Neutrophil (primary cell): ENCODE measurements around the gene SEC14L1.

ENCODE experiments used
- H3K27ac ChIP-seq: fragments of 200-600 bp; sonication (generic); 2 replicates; pipeline ENCODE4 v1.5.1; 2016; ENCODE audit warnings: mild to moderate bottlenecking, moderate library complexity
- H3K27me3 ChIP-seq: fragments of 200-600 bp; sonication (generic); 2 replicates; pipeline ENCODE4 v1.6.0; 2016; ENCODE audit warnings: mild to moderate bottlenecking
- H3K36me3 ChIP-seq: fragments of 200-600 bp; sonication (generic); 2 replicates; pipeline ENCODE4 v1.5.1; 2017
- H3K4me1 ChIP-seq, 2 experiments: fragments of 200-600 bp in 1 of 2; sonication (generic) in 1 of 2; 1 replicate in 1 of 2; 2 replicates in 1 of 2; pipeline versions ENCODE4 v1.5.1 to v1.6.1; 2013 to 2016; ENCODE audit warnings: low read depth in 1 of 2, low read length in 1 of 2, mild to moderate bottlenecking in 1 of 2, moderate library complexity in 1 of 2; ENCODE audit not compliant: control insufficient read depth in 1 of 2, insufficient read depth in 1 of 2
- H3K4me3 ChIP-seq, 2 experiments: fragments of 200-600 bp in 1 of 2; sonication (generic) in 1 of 2; 1 replicate in 1 of 2; 2 replicates in 1 of 2; pipeline ENCODE4 v1.5.1; 2013 to 2016; ENCODE audit warnings: low read depth in 1 of 2, low read length in 1 of 2, mild to moderate bottlenecking in 1 of 2, moderate library complexity in 1 of 2
- H3K9me3 ChIP-seq: fragments of 200-600 bp; sonication (generic); 2 replicates; pipeline ENCODE4 v1.5.1; 2016
- CTCF ChIP-seq: fragments of 200-600 bp; sonication (generic); IDR thresholded peaks from 2 replicates; pipeline ENCODE4 v1.5.1; 2016; ENCODE audit warnings: antibody characterized with exemption

The SEC14L1 gene

GRCh38 chr17:77233635-77234334, 93.0 kb downstream of the SEC14L1 start:
- Histone ChIP-seq H3K27me3 (peaks cover 29% of the 10 kb centered on the region), H3K9me3 (no peaks in the 10 kb centered on the region), H3K27ac (no peak overlapping the region), H3K36me3 (no peaks in the 10 kb centered on the region), H3K4me1 (peaks cover 5 to 9% of the 10 kb centered on the region in 2 experiments), H3K4me3 (no peak overlapping the region)
- no peak for TF ChIP-seq CTCF

DNA sequence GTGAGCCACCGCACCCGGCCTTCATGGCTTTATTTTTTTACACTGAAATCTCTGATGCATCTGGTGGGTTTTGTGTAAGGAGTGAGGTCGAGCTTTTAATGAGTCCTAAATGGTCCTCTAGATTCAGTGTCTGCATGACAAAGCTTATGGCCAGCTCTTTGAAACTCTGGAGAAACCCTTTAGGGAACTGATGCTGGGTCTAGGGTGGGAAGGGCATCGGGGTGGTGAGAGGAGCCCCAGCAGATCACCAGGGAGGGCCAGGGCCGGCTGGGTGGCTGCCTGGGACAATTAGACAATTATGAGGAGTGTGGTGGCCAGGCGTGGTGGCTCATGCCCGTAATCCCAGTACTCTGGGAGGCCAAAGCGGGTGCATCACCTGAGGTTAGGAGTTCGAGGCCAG, 93.9 kb downstream of the SEC14L1 start:
- Histone ChIP-seq H3K36me3 (no peaks in the 10 kb centered on the region), H3K27me3 (peaks cover 29% of the 10 kb centered on the region), H3K27ac (no peak overlapping the region), H3K4me1 (peaks cover 5 to 9% of the 10 kb centered on the region in 2 experiments), H3K9me3 (no peaks in the 10 kb centered on the region), H3K4me3 (no peak overlapping the region)
- TF ChIP-seq CTCF: no peak

DNA sequence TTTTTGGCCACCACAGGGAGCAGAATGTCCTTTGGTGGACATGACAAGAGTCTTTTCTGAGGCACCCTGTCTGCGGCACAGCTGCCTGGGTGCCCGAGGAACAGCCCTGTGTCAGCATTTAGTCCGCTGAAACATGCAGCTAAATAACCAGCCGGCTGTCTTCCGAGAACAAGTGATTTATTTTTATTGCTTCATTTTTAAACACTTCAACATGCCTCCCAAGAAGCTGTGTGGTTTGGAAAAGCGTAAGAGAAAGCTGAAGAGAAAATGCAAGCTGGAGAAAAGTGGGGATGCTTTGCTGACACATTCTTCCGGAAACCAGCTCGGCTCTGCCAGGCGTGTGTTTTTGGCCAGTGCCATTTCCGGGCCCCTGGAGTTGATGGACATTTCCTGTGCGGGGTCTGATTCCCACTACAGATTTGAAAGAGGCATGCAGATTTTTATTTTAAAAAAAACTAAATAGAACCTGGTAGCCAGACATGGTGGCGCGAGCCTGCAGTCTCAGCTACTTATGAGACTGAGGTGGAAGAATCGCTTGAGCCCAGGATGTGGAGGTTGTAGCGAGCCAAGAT, 94.7 kb downstream of the SEC14L1 start:
- TF ChIP-seq CTCF: no peak
- Histone ChIP-seq H3K36me3 (no peaks in the 10 kb centered on the region), H3K4me3 (no peak overlapping the region), H3K4me1 (peaks cover 5 to 9% of the 10 kb centered on the region in 2 experiments), H3K9me3 (no peaks in the 10 kb centered on the region), H3K27me3 (peaks cover 29% of the 10 kb centered on the region), H3K27ac (no peak overlapping the region)

- no peak for TF ChIP-seq CTCF
- Histone ChIP-seq H3K9me3 (no peaks in the 10 kb centered on the region), H3K4me1 (peaks cover 5 to 9% of the 10 kb centered on the region in 2 experiments), H3K4me3 (no peak overlapping the region), H3K36me3 (no peaks in the 10 kb centered on the region), H3K27me3 (peaks cover 29% of the 10 kb centered on the region), H3K27ac (no peak overlapping the region)
These were observed 96.7 kb downstream of the SEC14L1 start for GRCh38 chr17:77237232-77238008.

DNA sequence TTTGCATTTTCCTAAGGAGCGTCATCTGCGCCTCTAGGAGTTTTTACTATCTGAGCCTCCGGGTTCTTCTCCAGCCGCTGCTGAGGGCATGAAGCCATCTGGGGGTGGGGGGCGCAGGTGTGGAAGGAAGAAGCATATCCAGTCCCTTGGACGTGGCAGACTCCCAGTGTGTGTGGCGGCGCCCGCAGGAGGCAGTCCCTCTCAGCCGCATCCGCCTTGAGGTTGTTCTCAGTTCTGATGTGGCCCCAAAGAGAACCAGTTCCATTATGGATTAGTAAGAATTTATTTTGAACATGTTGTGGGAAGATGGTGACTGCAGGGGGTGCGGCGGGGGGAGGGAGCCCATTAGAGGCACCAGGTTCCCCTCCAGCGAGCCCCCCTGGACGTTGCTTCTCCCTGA, 100.2 kb downstream of the SEC14L1 start:
- no peak for TF ChIP-seq CTCF
- no peaks in the 10 kb centered on the region for H3K4me1 ChIP-seq
- no peak overlapping the region for H3K4me3 ChIP-seq
- H3K9me3 ChIP-seq: no peaks in the 10 kb centered on the region
- peaks cover 26% of the 10 kb centered on the region for H3K27me3 ChIP-seq
- no peak overlapping the region for H3K27ac ChIP-seq
- no peaks in the 10 kb centered on the region for H3K36me3 ChIP-seq
